Measurements from ENCODE around the gene FXYD6.

DNA sequence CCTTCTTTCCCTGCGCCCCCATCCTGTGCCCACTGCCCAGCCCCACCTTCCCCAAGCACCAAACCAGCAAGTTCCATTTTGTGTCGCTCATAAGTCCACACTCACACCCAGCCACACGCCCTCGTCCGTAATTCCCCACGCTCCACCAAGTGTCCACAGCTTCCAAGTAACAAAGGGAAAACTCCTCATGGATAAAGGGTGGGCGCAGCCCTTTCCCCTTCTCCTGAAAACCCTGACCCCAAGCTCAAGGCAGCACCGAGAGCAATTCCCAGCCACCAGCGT is 458 bp downstream of the FXYD6 start:
- TF ChIP-seq, protein P1, sequence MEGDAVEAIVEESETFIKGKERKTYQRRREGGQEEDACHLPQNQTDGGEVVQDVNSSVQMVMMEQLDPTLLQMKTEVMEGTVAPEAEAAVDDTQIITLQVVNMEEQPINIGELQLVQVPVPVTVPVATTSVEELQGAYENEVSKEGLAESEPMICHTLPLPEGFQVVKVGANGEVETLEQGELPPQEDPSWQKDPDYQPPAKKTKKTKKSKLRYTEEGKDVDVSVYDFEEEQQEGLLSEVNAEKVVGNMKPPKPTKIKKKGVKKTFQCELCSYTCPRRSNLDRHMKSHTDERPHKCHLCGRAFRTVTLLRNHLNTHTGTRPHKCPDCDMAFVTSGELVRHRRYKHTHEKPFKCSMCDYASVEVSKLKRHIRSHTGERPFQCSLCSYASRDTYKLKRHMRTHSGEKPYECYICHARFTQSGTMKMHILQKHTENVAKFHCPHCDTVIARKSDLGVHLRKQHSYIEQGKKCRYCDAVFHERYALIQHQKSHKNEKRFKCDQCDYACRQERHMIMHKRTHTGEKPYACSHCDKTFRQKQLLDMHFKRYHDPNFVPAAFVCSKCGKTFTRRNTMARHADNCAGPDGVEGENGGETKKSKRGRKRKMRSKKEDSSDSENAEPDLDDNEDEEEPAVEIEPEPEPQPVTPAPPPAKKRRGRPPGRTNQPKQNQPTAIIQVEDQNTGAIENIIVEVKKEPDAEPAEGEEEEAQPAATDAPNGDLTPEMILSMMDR (IDR thresholded peaks at IDR 0.05) = no peak
- no peak for TF ChIP-seq POLR2A (IDR thresholded peaks at IDR 0.05)
